Stimulated activated CD4-positive, alpha-beta T cell treated with anti-CD3 and anti-CD28 coated beads, Interleukin-12 subunit alpha, Interleukin-12 subunit beta, amount 100 ng/mL, for 24 hours (primary cell): ENCODE data around the gene CDS2.

Source experiments
- DNase-seq, 2 experiments: peaks; one replicate each; pipeline ENCODE4 v3.0.0-alpha.2; 2020; ENCODE audit warnings: low read depth in 2 of 2

The CDS2 gene

GRCh38 chr20:5153612-5154542 lies 27.1 kb downstream of the CDS2 start:
- no peak for DNase-seq

- DNase-seq = no peak
Measured at GRCh38 chr20:5154543-5154925, 27.7 kb downstream of the CDS2 start.

- DNase-seq = no peak
Measured at GRCh38 chr20:5155404-5155803, 28.6 kb downstream of the CDS2 start.

GRCh38 chr20:5156675-5157448 lies 30.1 kb downstream of the CDS2 start:
- no peak for DNase-seq

- no peak for DNase-seq
Measured at GRCh38 chr20:5159928-5160327, 33.1 kb downstream of the CDS2 start.

GRCh38 chr20:5160882-5161281 lies 34.1 kb downstream of the CDS2 start:
- no peak for DNase-seq

GRCh38 chr20:5161536-5162164 lies 34.8 kb downstream of the CDS2 start:
- DNase-seq = no peak

- DNase-seq = no peak
Measured at GRCh38 chr20:5164645-5165625, 38.1 kb downstream of the CDS2 start.

GRCh38 chr20:5168651-5169396 lies 42.0 kb downstream of the CDS2 start:
- DNase-seq = no peak

- no peak for DNase-seq
Measured at GRCh38 chr20:5170341-5170740, 43.5 kb downstream of the CDS2 start.

- no peak for DNase-seq
Measured at GRCh38 chr20:5171064-5171789, 44.4 kb downstream of the CDS2 start.

- DNase-seq = no peak
Measured at GRCh38 chr20:5171790-5172164, 45.0 kb downstream of the CDS2 start.

- DNase-seq = no peak
Measured at GRCh38 chr20:5172167-5172601, 45.4 kb downstream of the CDS2 start.

- DNase-seq = no peak
Measured at GRCh38 chr20:5172903-5173463, 46.2 kb downstream of the CDS2 start.

GRCh38 chr20:5173751-5174150 lies 46.9 kb downstream of the CDS2 start:
- no peak for DNase-seq

- DNase-seq = no peak
Measured at GRCh38 chr20:5177071-5177470, 50.3 kb downstream of the CDS2 start.

GRCh38 chr20:5178046-5178445 lies 51.2 kb downstream of the CDS2 start:
- no peak for DNase-seq

GRCh38 chr20:5180421-5180820 lies 53.6 kb downstream of the CDS2 start:
- no peak for DNase-seq

- no peak for DNase-seq
Measured at GRCh38 chr20:5180933-5181332, 54.1 kb downstream of the CDS2 start.
